ENCODE results near the gene MRPL36.

Gene MRPL36

DNA sequence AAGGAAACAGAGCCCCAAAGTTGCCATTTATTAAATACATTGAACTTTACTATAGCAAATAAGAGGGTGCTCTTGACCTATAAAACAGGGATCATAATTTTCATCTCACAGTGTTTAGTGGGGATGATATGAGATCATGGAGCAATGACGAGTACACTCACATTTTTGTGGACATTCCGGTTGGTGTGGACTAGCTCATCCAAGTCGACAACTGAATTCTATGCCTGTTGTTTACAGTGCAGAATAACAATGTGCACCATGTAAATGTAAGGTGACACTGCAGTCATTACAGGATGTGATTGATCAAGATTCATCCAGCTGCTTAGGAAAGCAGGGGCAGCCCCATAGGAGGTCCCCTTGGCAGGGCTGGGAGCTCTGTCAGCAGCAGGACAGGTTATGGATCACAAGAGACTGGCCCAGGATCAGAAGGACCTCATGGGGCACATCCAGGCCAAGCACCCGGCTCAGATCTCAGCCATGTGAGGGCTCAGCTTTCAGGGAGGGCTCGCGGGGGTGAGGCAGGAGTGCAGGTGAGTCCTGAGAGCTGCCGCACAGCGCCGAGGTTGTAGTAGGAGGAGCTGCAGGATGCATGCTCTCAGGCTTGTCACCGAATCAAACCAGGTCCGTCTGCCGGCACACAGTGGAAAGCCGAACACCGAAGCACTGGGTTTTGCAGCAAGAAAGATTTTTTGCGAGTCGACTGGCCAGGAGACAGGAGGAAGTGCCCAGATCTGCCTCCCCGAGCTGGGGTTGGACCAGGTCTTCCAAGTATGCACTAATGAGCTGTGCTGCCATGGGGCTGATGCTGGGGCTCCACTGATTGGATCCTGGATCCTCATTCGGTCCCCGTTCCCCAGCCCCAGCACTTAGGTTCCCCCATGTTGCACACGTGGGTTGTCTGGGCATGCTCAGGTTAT lies 28.2 kb downstream of the MRPL36 start:
- no peak overlapping the region for H3K4me3 ChIP-seq (ENCODE audit: low read length)
- H3K9me3 ChIP-seq (ENCODE audit: insufficient read depth, low read length): no peaks in the 10 kb centered on the region
- no peak overlapping the region for H3K4me2 ChIP-seq (ENCODE audit: low read length)
- no peak overlapping the region for H3K9ac ChIP-seq (ENCODE audit: low read length)
- H3K27ac ChIP-seq (ENCODE audit: low read length): no peak overlapping the region
- H4K20me1 ChIP-seq (ENCODE audit: insufficient read depth, low read length): no peaks in the 10 kb centered on the region
- no peak overlapping the region for H2AFZ ChIP-seq (ENCODE audit: low read depth, low read length)
- H3K4me1 ChIP-seq (ENCODE audit: low read length): peaks cover 6% of the 10 kb centered on the region; the same call in 1 of the 2 replicates
- H3K79me2 ChIP-seq (ENCODE audit: low read length): no peaks in the 10 kb centered on the region
- no peaks in the 10 kb centered on the region for H3K27me3 ChIP-seq (ENCODE audit: low read depth, low read length)
- no peak for TF ChIP-seq EZH2phosphoT487 (IDR thresholded peaks at IDR 0.05; ENCODE audit: low read depth)
- TF ChIP-seq, protein P1, sequence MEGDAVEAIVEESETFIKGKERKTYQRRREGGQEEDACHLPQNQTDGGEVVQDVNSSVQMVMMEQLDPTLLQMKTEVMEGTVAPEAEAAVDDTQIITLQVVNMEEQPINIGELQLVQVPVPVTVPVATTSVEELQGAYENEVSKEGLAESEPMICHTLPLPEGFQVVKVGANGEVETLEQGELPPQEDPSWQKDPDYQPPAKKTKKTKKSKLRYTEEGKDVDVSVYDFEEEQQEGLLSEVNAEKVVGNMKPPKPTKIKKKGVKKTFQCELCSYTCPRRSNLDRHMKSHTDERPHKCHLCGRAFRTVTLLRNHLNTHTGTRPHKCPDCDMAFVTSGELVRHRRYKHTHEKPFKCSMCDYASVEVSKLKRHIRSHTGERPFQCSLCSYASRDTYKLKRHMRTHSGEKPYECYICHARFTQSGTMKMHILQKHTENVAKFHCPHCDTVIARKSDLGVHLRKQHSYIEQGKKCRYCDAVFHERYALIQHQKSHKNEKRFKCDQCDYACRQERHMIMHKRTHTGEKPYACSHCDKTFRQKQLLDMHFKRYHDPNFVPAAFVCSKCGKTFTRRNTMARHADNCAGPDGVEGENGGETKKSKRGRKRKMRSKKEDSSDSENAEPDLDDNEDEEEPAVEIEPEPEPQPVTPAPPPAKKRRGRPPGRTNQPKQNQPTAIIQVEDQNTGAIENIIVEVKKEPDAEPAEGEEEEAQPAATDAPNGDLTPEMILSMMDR (IDR thresholded peaks at IDR 0.05; ENCODE audit: low read depth, low read length): no peak
- H3K36me3 ChIP-seq (replicated peaks; ENCODE audit: low read depth, low read length): no peaks in the 10 kb centered on the region

DNA sequence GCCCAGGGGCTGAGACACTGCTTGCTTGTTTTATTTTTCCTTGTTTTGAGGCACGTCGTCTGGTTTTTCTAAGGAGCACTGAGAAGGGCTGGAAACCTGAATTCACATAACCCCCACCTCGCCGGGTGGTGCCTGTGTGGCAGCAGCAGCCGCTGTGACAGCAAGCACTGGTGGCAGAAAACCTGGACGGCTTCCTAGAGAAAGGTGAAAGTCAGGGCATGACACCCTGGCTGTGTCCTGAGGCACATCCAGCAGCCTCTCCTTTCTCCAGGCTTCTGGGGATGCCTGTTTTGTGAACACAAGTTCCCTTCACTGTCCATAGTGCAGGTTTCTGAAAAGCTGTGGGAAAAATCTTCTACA lies 29.2 kb downstream of the MRPL36 start:
- no peak overlapping the region for H2AFZ ChIP-seq (ENCODE audit: low read depth, low read length)
- H3K9ac ChIP-seq (ENCODE audit: low read length): no peak overlapping the region
- H3K4me1 ChIP-seq (ENCODE audit: low read length): peaks cover 6% of the 10 kb centered on the region; the same call in 1 of the 2 replicates
- H3K79me2 ChIP-seq (ENCODE audit: low read length): no peaks in the 10 kb centered on the region
- H3K27ac ChIP-seq (ENCODE audit: low read length): no peak overlapping the region
- no peaks in the 10 kb centered on the region for H3K36me3 ChIP-seq (replicated peaks; ENCODE audit: low read depth, low read length)
- no peaks in the 10 kb centered on the region for H4K20me1 ChIP-seq (ENCODE audit: insufficient read depth, low read length)
- H3K4me2 ChIP-seq (ENCODE audit: low read length): no peak overlapping the region
- TF ChIP-seq, protein P1 (IDR thresholded peaks at IDR 0.05; ENCODE audit: low read depth, low read length): no peak
- H3K27me3 ChIP-seq (ENCODE audit: low read depth, low read length): no peaks in the 10 kb centered on the region
- no peaks in the 10 kb centered on the region for H3K9me3 ChIP-seq (ENCODE audit: insufficient read depth, low read length)
- no peak overlapping the region for H3K4me3 ChIP-seq (ENCODE audit: low read length)

- Histone ChIP-seq H2AFZ (ENCODE audit: low read depth, low read length) (no peak overlapping the region), H3K27me3 (ENCODE audit: low read depth, low read length) (no peaks in the 10 kb centered on the region), H3K4me3 (ENCODE audit: low read length) (no peak overlapping the region), H3K9ac (ENCODE audit: low read length) (no peak overlapping the region), H3K9me3 (ENCODE audit: insufficient read depth, low read length) (no peaks in the 10 kb centered on the region), H3K79me2 (ENCODE audit: low read length) (no peaks in the 10 kb centered on the region), H3K4me2 (ENCODE audit: low read length) (no peak overlapping the region), H3K27ac (ENCODE audit: low read length) (no peak overlapping the region), H4K20me1 (ENCODE audit: insufficient read depth, low read length) (no peaks in the 10 kb centered on the region), H3K36me3 (replicated peaks; ENCODE audit: low read depth, low read length) (no peaks in the 10 kb centered on the region), H3K4me1 (ENCODE audit: low read length) (peaks cover 6% of the 10 kb centered on the region; the same call in 1 of the 2 replicates)
- no peak for TF ChIP-seq EZH2phosphoT487 (IDR thresholded peaks at IDR 0.05; ENCODE audit: low read depth)
- TF ChIP-seq, protein P1 (IDR thresholded peaks at IDR 0.05; ENCODE audit: low read depth, low read length): no peak
Observed at GRCh38 chr5:1769752-1770442, 29.7 kb downstream of the MRPL36 start.

DNA sequence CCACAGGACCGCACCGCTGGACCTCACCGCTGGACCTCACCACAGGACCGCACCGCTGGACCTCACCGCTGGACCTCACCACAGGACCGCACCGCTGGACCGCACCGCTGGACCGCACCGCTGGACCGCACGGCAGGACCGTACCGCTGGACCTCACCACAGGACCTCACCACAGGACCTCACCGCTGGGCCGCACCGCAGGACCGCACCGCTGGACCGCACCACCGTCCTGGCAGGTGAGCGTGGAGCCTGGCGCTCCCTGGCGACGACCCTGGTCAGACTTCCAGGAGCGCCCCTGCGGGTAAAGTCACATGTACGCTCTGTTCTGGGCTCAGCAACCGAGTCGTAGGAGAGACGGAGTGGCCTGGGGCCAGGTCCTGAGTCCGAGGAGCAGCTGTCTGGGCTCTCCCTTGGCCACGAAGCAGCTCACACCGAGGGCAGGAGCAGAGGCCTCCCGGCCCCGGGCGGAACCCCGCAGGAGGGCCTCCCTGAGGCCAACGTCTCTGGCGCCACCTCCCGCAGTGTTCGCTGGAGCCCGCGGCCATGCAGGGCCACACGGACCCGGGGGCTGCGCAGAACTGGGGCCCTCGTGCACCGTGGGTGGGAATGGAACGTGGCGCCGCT lies 30.5 kb downstream of the MRPL36 start:
- H3K4me3 ChIP-seq (ENCODE audit: low read length): no peak overlapping the region
- H3K9ac ChIP-seq (ENCODE audit: low read length): no peak overlapping the region
- H3K4me2 ChIP-seq (ENCODE audit: low read length): no peak overlapping the region
- H3K4me1 ChIP-seq (ENCODE audit: low read length): peaks cover 6% of the 10 kb centered on the region; the same call in 1 of the 2 replicates
- no peaks in the 10 kb centered on the region for H3K79me2 ChIP-seq (ENCODE audit: low read length)
- TF ChIP-seq, protein P1 (IDR thresholded peaks at IDR 0.05; ENCODE audit: low read depth, low read length): no peak
- TF ChIP-seq EZH2phosphoT487 (IDR thresholded peaks at IDR 0.05; ENCODE audit: low read depth): no peak
- H4K20me1 ChIP-seq (ENCODE audit: insufficient read depth, low read length): no peaks in the 10 kb centered on the region
- H3K9me3 ChIP-seq (ENCODE audit: insufficient read depth, low read length): no peaks in the 10 kb centered on the region
- H3K36me3 ChIP-seq (replicated peaks; ENCODE audit: low read depth, low read length): no peaks in the 10 kb centered on the region
- H2AFZ ChIP-seq (ENCODE audit: low read depth, low read length): no peak overlapping the region
- no peak overlapping the region for H3K27ac ChIP-seq (ENCODE audit: low read length)
- H3K27me3 ChIP-seq (ENCODE audit: low read depth, low read length): no peaks in the 10 kb centered on the region

Measured in OCI-LY3 (cell line).